ENCODE data around the gene KRTAP10-6.

The KRTAP10-6 gene

GRCh38 chr21:44571296-44571695 lies 21.0 kb downstream of the KRTAP10-6 start:
- H3K4me3 ChIP-seq (ENCODE audit: low read depth, low read length) = no peak overlapping the region

GRCh38 chr21:44569861-44570517 lies 22.3 kb downstream of the KRTAP10-6 start:
- Histone ChIP-seq H3K27me3 (ENCODE audit: control insufficient read depth, insufficient read depth, low read length) (no peaks in the 10 kb centered on the region), H3K9ac (no peak overlapping the region), H2AFZ (no peak overlapping the region), H3K4me2 (ENCODE audit: low read length) (no peak overlapping the region), H3K9me3 (ENCODE audit: control insufficient read depth, low read length) (no peaks in the 10 kb centered on the region), H3K4me1 (no peaks in the 10 kb centered on the region), H3K79me2 (no peaks in the 10 kb centered on the region), H3K4me3 (ENCODE audit: low read depth, low read length) (no peak overlapping the region), H3K36me3 (ENCODE audit: control insufficient read depth, insufficient read depth, low read length) (no peaks in the 10 kb centered on the region), H3K27ac (no peak overlapping the region)
- no peak for TF ChIP-seq CTCF (IDR thresholded peaks at IDR 0.05)

More at GRCh38 chr21:44571296-44571695, 21.0 kb downstream of the KRTAP10-6 start:
- no peak overlapping the region for H2AFZ ChIP-seq
- no peak overlapping the region for H3K4me2 ChIP-seq (ENCODE audit: low read length)
- no peaks in the 10 kb centered on the region for H3K27me3 ChIP-seq (ENCODE audit: control insufficient read depth, insufficient read depth, low read length)
- no peak overlapping the region for H3K27ac ChIP-seq
- no peaks in the 10 kb centered on the region for H3K79me2 ChIP-seq
- no peaks in the 10 kb centered on the region for H3K4me1 ChIP-seq
- H3K36me3 ChIP-seq (ENCODE audit: control insufficient read depth, insufficient read depth, low read length) = no peaks in the 10 kb centered on the region
- H3K9ac ChIP-seq = no peak overlapping the region
- no peaks in the 10 kb centered on the region for H3K9me3 ChIP-seq (ENCODE audit: control insufficient read depth, low read length)
- no peak for TF ChIP-seq CTCF (IDR thresholded peaks at IDR 0.05)

- no peak overlapping the region for H3K4me2 ChIP-seq (ENCODE audit: low read length)
- no peak for TF ChIP-seq CTCF (IDR thresholded peaks at IDR 0.05)
These were observed 23.4 kb downstream of the KRTAP10-6 start for GRCh38 chr21:44568667-44569556.

GRCh38 chr21:44568261-44568660 lies 24.0 kb downstream of the KRTAP10-6 start:
- Histone ChIP-seq H3K4me3 (ENCODE audit: low read depth, low read length) (no peak overlapping the region), H3K79me2 (no peaks in the 10 kb centered on the region), H3K4me1 (no peaks in the 10 kb centered on the region), H3K27ac (no peak overlapping the region), H3K9me3 (ENCODE audit: control insufficient read depth, low read length) (no peaks in the 10 kb centered on the region), H3K9ac (no peak overlapping the region), H3K36me3 (ENCODE audit: control insufficient read depth, insufficient read depth, low read length) (no peaks in the 10 kb centered on the region), H2AFZ (no peak overlapping the region), H3K4me2 (ENCODE audit: low read length) (no peak overlapping the region), H3K27me3 (ENCODE audit: control insufficient read depth, insufficient read depth, low read length) (no peaks in the 10 kb centered on the region)
- no peak for TF ChIP-seq CTCF (IDR thresholded peaks at IDR 0.05)

More at GRCh38 chr21:44568667-44569556, 23.4 kb downstream of the KRTAP10-6 start:
- H3K79me2 ChIP-seq = no peaks in the 10 kb centered on the region
- no peak overlapping the region for H2AFZ ChIP-seq
- H3K27me3 ChIP-seq (ENCODE audit: control insufficient read depth, insufficient read depth, low read length) = no peaks in the 10 kb centered on the region
- no peak overlapping the region for H3K27ac ChIP-seq
- H3K4me1 ChIP-seq = no peaks in the 10 kb centered on the region
- no peaks in the 10 kb centered on the region for H3K36me3 ChIP-seq (ENCODE audit: control insufficient read depth, insufficient read depth, low read length)
- H3K9me3 ChIP-seq (ENCODE audit: control insufficient read depth, low read length) = no peaks in the 10 kb centered on the region
- no peak overlapping the region for H3K4me3 ChIP-seq (ENCODE audit: low read depth, low read length)
- H3K9ac ChIP-seq = no peak overlapping the region

Data from parathyroid adenoma (tissue), 2 donors.